ENCODE data around the gene SPTBN5.

DNA sequence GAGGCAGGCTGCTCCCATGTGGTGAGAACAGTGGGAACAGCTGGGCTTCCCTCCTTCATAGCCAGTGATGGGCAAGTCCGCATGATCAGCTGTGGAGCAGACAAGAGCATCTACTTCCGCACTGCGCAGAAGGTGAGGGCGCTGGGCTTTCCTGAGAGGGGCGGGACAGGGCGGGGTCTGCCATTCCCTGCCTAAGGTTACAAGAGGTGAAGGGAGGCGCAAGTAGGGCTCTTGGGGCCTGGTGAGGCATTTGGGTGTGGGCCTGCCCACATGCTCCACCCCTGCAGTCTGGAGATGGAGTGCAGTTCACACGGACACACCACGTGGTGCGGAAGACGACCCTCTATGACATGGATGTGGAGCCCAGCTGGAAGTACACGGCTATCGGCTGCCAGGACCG is 76.5 kb downstream of the SPTBN5 start:
- TF ChIP-seq, protein P1, sequence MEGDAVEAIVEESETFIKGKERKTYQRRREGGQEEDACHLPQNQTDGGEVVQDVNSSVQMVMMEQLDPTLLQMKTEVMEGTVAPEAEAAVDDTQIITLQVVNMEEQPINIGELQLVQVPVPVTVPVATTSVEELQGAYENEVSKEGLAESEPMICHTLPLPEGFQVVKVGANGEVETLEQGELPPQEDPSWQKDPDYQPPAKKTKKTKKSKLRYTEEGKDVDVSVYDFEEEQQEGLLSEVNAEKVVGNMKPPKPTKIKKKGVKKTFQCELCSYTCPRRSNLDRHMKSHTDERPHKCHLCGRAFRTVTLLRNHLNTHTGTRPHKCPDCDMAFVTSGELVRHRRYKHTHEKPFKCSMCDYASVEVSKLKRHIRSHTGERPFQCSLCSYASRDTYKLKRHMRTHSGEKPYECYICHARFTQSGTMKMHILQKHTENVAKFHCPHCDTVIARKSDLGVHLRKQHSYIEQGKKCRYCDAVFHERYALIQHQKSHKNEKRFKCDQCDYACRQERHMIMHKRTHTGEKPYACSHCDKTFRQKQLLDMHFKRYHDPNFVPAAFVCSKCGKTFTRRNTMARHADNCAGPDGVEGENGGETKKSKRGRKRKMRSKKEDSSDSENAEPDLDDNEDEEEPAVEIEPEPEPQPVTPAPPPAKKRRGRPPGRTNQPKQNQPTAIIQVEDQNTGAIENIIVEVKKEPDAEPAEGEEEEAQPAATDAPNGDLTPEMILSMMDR (IDR thresholded peaks at IDR 0.05) = no peak
- no peak for TF ChIP-seq POLR2A (IDR thresholded peaks at IDR 0.05)
